H1 (cell line): ENCODE measurements around the gene NPHS2. TPM values are rescaled to one million over a fixed set of nuclear protein-coding genes. Genes with fewer than 3 reads are reported as not detected.

Experiments
- CEBPB ChIP-seq: IDR thresholded peaks from 2 replicates; pipeline ENCODE4 v1.6.1; 2012; ENCODE audit warnings: low read depth, low read length
- CHD1 ChIP-seq: IDR thresholded peaks from 2 replicates; pipeline ENCODE4 v1.6.1; 2012; ENCODE audit warnings: low read depth, low read length, improper control_type of control experiment
- CHD2 ChIP-seq: IDR thresholded peaks from 2 replicates; pipeline ENCODE4 v1.6.1; 2012; ENCODE audit warnings: low read length, improper control_type of control experiment
- FOSL1 ChIP-seq: IDR thresholded peaks from 2 replicates; pipeline ENCODE4 v1.6.1; 2011; ENCODE audit warnings: mild to moderate bottlenecking, low read depth, low read length, moderate library complexity; ENCODE audit not compliant: insufficient read depth
- MAFK ChIP-seq: IDR thresholded peaks from 2 replicates; pipeline ENCODE4 v1.6.1; 2012; ENCODE audit warnings: low read depth, mild to moderate bottlenecking, improper control_type of control experiment, low read length
- POLR2AphosphoS5 ChIP-seq: IDR thresholded peaks from 2 replicates; pipeline ENCODE4 v1.6.1; 2011; ENCODE audit warnings: low read depth, low read length
- RNF2 ChIP-seq: fragments of 200-900, 300-1000 bp; sonication (generic); IDR thresholded peaks from 2 replicates; pipeline ENCODE4 v1.7.1; 2016; ENCODE audit warnings: borderline replicate concordance, low read depth, mild to moderate bottlenecking, antibody characterized with exemption, low read length; ENCODE audit not compliant: poor library complexity, severe bottlenecking; ENCODE audit errors: missing control alignments
- SIX5 ChIP-seq: IDR thresholded peaks from 2 replicates; pipeline ENCODE4 v1.6.1; 2011; ENCODE audit warnings: mild to moderate bottlenecking, low read depth, low read length
- SRF ChIP-seq: IDR thresholded peaks from 2 replicates; pipeline ENCODE4 v1.6.1; 2011; ENCODE audit warnings: mild to moderate bottlenecking, low read depth, low read length, moderate library complexity
- polyA plus RNA-seq, 7 experiments: library from polyadenylated mRNA; depleted of rRNA in 3 of 7; stranded (reverse) in 5 of 7; unstranded in 2 of 7; fragments of >200 nt in 5 of 7; fragments of 200-250 nt in 2 of 7; gene quantifications; 1 replicate in 5 of 7; 2 replicates in 1 of 7; 4 replicates in 1 of 7; pipeline versions ENCODE4 v1.2.1 to v1.2.3, GENCODE V29; 2011 to 2013; ENCODE audit warnings: missing spikeins in 2 of 7, mixed read lengths in 2 of 7
- total RNA-seq: library from RNA; stranded (reverse); fragmentation: NEBNext Ultra II Directional; extraction: Animal tissue kit (Norgen Biotek cat#: 25700); gene quantifications from 2 replicates; pipeline ENCODE4 v1.2.1, GENCODE V29; 2021
- TF ChIP-seq, protein P1 (sequence below): fragments of 300-600 bp; sonication (generic); IDR thresholded peaks from 2 replicates; pipeline ENCODE4 v1.7.1; 2012; ENCODE audit warnings: low read length, moderate library complexity, mild to moderate bottlenecking, inconsistent platforms; ENCODE audit not compliant: insufficient replicate concordance

NPHS2 gene
- total and polyA plus RNA-seq, 2 of the 8 experiments (the other 6 are each of a cell fraction or from before 2014, with no cell fraction given): not detected

GRCh38 chr1:179547021-179547535 is 28.7 kb downstream of the NPHS2 start (continued):
- TF ChIP-seq, protein P1, sequence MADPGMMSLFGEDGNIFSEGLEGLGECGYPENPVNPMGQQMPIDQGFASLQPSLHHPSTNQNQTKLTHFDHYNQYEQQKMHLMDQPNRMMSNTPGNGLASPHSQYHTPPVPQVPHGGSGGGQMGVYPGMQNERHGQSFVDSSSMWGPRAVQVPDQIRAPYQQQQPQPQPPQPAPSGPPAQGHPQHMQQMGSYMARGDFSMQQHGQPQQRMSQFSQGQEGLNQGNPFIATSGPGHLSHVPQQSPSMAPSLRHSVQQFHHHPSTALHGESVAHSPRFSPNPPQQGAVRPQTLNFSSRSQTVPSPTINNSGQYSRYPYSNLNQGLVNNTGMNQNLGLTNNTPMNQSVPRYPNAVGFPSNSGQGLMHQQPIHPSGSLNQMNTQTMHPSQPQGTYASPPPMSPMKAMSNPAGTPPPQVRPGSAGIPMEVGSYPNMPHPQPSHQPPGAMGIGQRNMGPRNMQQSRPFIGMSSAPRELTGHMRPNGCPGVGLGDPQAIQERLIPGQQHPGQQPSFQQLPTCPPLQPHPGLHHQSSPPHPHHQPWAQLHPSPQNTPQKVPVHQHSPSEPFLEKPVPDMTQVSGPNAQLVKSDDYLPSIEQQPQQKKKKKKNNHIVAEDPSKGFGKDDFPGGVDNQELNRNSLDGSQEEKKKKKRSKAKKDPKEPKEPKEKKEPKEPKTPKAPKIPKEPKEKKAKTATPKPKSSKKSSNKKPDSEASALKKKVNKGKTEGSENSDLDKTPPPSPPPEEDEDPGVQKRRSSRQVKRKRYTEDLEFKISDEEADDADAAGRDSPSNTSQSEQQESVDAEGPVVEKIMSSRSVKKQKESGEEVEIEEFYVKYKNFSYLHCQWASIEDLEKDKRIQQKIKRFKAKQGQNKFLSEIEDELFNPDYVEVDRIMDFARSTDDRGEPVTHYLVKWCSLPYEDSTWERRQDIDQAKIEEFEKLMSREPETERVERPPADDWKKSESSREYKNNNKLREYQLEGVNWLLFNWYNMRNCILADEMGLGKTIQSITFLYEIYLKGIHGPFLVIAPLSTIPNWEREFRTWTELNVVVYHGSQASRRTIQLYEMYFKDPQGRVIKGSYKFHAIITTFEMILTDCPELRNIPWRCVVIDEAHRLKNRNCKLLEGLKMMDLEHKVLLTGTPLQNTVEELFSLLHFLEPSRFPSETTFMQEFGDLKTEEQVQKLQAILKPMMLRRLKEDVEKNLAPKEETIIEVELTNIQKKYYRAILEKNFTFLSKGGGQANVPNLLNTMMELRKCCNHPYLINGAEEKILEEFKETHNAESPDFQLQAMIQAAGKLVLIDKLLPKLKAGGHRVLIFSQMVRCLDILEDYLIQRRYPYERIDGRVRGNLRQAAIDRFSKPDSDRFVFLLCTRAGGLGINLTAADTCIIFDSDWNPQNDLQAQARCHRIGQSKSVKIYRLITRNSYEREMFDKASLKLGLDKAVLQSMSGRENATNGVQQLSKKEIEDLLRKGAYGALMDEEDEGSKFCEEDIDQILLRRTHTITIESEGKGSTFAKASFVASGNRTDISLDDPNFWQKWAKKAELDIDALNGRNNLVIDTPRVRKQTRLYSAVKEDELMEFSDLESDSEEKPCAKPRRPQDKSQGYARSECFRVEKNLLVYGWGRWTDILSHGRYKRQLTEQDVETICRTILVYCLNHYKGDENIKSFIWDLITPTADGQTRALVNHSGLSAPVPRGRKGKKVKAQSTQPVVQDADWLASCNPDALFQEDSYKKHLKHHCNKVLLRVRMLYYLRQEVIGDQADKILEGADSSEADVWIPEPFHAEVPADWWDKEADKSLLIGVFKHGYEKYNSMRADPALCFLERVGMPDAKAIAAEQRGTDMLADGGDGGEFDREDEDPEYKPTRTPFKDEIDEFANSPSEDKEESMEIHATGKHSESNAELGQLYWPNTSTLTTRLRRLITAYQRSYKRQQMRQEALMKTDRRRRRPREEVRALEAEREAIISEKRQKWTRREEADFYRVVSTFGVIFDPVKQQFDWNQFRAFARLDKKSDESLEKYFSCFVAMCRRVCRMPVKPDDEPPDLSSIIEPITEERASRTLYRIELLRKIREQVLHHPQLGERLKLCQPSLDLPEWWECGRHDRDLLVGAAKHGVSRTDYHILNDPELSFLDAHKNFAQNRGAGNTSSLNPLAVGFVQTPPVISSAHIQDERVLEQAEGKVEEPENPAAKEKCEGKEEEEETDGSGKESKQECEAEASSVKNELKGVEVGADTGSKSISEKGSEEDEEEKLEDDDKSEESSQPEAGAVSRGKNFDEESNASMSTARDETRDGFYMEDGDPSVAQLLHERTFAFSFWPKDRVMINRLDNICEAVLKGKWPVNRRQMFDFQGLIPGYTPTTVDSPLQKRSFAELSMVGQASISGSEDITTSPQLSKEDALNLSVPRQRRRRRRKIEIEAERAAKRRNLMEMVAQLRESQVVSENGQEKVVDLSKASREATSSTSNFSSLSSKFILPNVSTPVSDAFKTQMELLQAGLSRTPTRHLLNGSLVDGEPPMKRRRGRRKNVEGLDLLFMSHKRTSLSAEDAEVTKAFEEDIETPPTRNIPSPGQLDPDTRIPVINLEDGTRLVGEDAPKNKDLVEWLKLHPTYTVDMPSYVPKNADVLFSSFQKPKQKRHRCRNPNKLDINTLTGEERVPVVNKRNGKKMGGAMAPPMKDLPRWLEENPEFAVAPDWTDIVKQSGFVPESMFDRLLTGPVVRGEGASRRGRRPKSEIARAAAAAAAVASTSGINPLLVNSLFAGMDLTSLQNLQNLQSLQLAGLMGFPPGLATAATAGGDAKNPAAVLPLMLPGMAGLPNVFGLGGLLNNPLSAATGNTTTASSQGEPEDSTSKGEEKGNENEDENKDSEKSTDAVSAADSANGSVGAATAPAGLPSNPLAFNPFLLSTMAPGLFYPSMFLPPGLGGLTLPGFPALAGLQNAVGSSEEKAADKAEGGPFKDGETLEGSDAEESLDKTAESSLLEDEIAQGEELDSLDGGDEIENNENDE: no peak
- TF ChIP-seq POLR2AphosphoS5: no peak
- TF ChIP-seq FOSL1: no peak
- no peak for TF ChIP-seq CEBPB
- TF ChIP-seq CHD2: no peak
- TF ChIP-seq CHD1: no peak
- TF ChIP-seq RNF2: no peak
- TF ChIP-seq SIX5: no peak
- no peak for TF ChIP-seq SRF
- TF ChIP-seq MAFK: no peak
